Measurements from ENCODE around the gene MPC2.

DNA sequence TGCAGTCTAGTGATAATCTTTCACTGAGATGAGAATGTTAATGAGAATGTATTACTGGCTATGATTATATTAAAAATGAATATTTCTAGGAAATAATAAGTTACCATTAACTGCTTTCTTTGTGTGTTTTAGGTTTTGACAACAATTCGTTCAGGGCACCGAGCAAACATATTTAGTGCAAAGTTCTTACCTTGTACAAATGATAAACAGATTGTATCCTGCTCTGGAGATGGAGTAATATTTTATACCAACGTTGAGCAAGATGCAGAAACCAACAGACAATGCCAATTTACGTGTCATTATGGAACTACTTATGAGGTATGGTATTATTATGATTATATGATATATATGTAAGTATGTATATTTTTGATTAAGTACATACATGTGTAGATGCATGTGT lies 37.8 kb upstream of the MPC2 start:
- TF ChIP-seq POLR2A (IDR thresholded peaks at IDR 0.05) = no peak
- TF ChIP-seq, protein P1, sequence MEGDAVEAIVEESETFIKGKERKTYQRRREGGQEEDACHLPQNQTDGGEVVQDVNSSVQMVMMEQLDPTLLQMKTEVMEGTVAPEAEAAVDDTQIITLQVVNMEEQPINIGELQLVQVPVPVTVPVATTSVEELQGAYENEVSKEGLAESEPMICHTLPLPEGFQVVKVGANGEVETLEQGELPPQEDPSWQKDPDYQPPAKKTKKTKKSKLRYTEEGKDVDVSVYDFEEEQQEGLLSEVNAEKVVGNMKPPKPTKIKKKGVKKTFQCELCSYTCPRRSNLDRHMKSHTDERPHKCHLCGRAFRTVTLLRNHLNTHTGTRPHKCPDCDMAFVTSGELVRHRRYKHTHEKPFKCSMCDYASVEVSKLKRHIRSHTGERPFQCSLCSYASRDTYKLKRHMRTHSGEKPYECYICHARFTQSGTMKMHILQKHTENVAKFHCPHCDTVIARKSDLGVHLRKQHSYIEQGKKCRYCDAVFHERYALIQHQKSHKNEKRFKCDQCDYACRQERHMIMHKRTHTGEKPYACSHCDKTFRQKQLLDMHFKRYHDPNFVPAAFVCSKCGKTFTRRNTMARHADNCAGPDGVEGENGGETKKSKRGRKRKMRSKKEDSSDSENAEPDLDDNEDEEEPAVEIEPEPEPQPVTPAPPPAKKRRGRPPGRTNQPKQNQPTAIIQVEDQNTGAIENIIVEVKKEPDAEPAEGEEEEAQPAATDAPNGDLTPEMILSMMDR (IDR thresholded peaks at IDR 0.05 in 4 of 5, conservative IDR thresholded peaks at IDR 0.05 in 1 of 5) = no peak

Measured in gastrocnemius medialis (tissue), 4 donors.